NCI-H345 treated with DMSO at 0.1 percent for 48 hours (cell line): Measurements from ENCODE around the gene ZNF282.

Experiments
- DNase-seq: peaks from one replicate; lab custom pipeline; 2025; ENCODE audit not compliant: unreplicated experiment; lab: John Stamatoyannopoulos, UW

ZNF282 gene

GRCh38 chr7:149191851-149192250 lies 3.5 kb upstream of the ZNF282 start:
- no peak for DNase-seq

GRCh38 chr7:149194799-149195179 lies 557 bp upstream of the ZNF282 start:
- no peak for DNase-seq

- no peak for DNase-seq
Observed at GRCh38 chr7:149196151-149196704, 882 bp downstream of the ZNF282 start.

- DNase-seq, result no peak
Observed at GRCh38 chr7:149196705-149197171, 1.4 kb downstream of the ZNF282 start.

GRCh38 chr7:149197675-149198074 lies 2.3 kb downstream of the ZNF282 start:
- DNase-seq, result no peak

- DNase-seq, result no peak
Observed at GRCh38 chr7:149198161-149198816, 2.9 kb downstream of the ZNF282 start.

GRCh38 chr7:149199234-149199995 lies 4.1 kb downstream of the ZNF282 start:
- no peak for DNase-seq

- DNase-seq, result no peak
Observed at GRCh38 chr7:149202831-149203231, 7.5 kb downstream of the ZNF282 start.

GRCh38 chr7:149205690-149206381 lies 10.5 kb downstream of the ZNF282 start:
- no peak for DNase-seq

GRCh38 chr7:149207324-149208035 lies 12.1 kb downstream of the ZNF282 start:
- DNase-seq, result no peak

- DNase-seq, result no peak
Observed at GRCh38 chr7:149209518-149210269, 14.3 kb downstream of the ZNF282 start.

GRCh38 chr7:149210551-149210950 lies 15.2 kb downstream of the ZNF282 start:
- no peak for DNase-seq

GRCh38 chr7:149214020-149214720 lies 18.8 kb downstream of the ZNF282 start:
- DNase-seq, result no peak

- DNase-seq, result no peak
Observed at GRCh38 chr7:149216402-149216801, 21.1 kb downstream of the ZNF282 start.

- DNase-seq, result no peak
Observed at GRCh38 chr7:149217570-149217969, 22.2 kb downstream of the ZNF282 start.

- no peak for DNase-seq
Observed at GRCh38 chr7:149218469-149219420, 23.4 kb downstream of the ZNF282 start.

- no peak for DNase-seq
Observed at GRCh38 chr7:149220534-149220933, 25.2 kb downstream of the ZNF282 start.

GRCh38 chr7:149223176-149223575 lies 27.8 kb downstream of the ZNF282 start:
- no peak for DNase-seq

GRCh38 chr7:149223761-149224160 lies 28.4 kb downstream of the ZNF282 start:
- no peak for DNase-seq
